ENCODE measurements around the gene SBNO2. TPM values are rescaled to one million over a fixed set of nuclear protein-coding genes. Genes with fewer than 3 reads are reported as not detected.

SBNO2 gene
- total RNA-seq, 1 donor from 2014 or later, result 120 TPM

GRCh38 chr19:1146858-1147780 is 26.9 kb downstream of the SBNO2 start:
- no peak for TF ChIP-seq CTCF (IDR thresholded peaks at IDR 0.05)

GRCh38 chr19:1146412-1146699 is 27.7 kb downstream of the SBNO2 start:
- Histone ChIP-seq H3K4me3 (no peak overlapping the region), H3K36me3 (peaks cover 41 to 60% of the 10 kb centered on the region in 2 donors), H3K27me3 (no peaks in the 10 kb centered on the region), H3K27ac (no peak overlapping the region), H3K4me1 (peaks cover 0 to 5% of the 10 kb centered on the region in 2 donors), H3K9me3 (no peaks in the 10 kb centered on the region)
- no peak for TF ChIP-seq CTCF (IDR thresholded peaks at IDR 0.05)
- no peak for DNase-seq (ENCODE audit: low spot score in 2 of 2)
- intact Hi-C loops (cut with DNase I), result no loop called here

More at GRCh38 chr19:1146858-1147780, 26.9 kb downstream of the SBNO2 start:
- no peaks in the 10 kb centered on the region for H3K27me3 ChIP-seq
- H3K27ac ChIP-seq, result no peak overlapping the region
- DNase-seq (ENCODE audit: low spot score in 2 of 2), result no peak
- H3K9me3 ChIP-seq, result no peaks in the 10 kb centered on the region
- peaks cover 0 to 12% of the 10 kb centered on the region in 2 donors for H3K4me1 ChIP-seq
- peaks cover 41 to 60% of the 10 kb centered on the region in 2 donors for H3K36me3 ChIP-seq
- intact Hi-C loops (cut with DNase I), result no loop called here
- H3K4me3 ChIP-seq, result no peak overlapping the region

GRCh38 chr19:1145635-1146411 is 28.2 kb downstream of the SBNO2 start:
- Histone ChIP-seq H3K36me3 (peaks cover 42 to 60% of the 10 kb centered on the region in 2 donors), H3K4me3 (no peak overlapping the region), H3K27me3 (no peaks in the 10 kb centered on the region), H3K4me1 (no peaks in the 10 kb centered on the region), H3K27ac (no peak overlapping the region), H3K9me3 (no peaks in the 10 kb centered on the region)
- no peak for TF ChIP-seq CTCF (IDR thresholded peaks at IDR 0.05)
- no peak for DNase-seq (ENCODE audit: low spot score in 2 of 2)
- intact Hi-C loops (cut with DNase I), result no loop called here

- Histone ChIP-seq H3K4me1 (no peaks in the 10 kb centered on the region), H3K36me3 (peaks cover 47 to 59% of the 10 kb centered on the region in 2 donors), H3K9me3 (no peaks in the 10 kb centered on the region), H3K27me3 (no peaks in the 10 kb centered on the region), H3K4me3 (no peak overlapping the region), H3K27ac (no peak overlapping the region)
- intact Hi-C loops (cut with DNase I), result no loop called here
- TF ChIP-seq CTCF (IDR thresholded peaks at IDR 0.05), result no peak
- no peak for DNase-seq (ENCODE audit: low spot score in 2 of 2)
These were observed 29.3 kb downstream of the SBNO2 start for GRCh38 chr19:1144741-1145140.

GRCh38 chr19:1143828-1144399 is 30.2 kb downstream of the SBNO2 start:
- Histone ChIP-seq H3K27me3 (no peaks in the 10 kb centered on the region), H3K27ac (no peak overlapping the region), H3K4me3 (no peak overlapping the region), H3K4me1 (no peaks in the 10 kb centered on the region), H3K9me3 (no peaks in the 10 kb centered on the region), H3K36me3 (peaks cover 40 to 51% of the 10 kb centered on the region in 2 donors)
- TF ChIP-seq CTCF (IDR thresholded peaks at IDR 0.05), result no peak
- intact Hi-C loops (cut with DNase I), result no loop called here
- DNase-seq (ENCODE audit: low spot score in 2 of 2), result no peak
